Measurements from ENCODE around the gene GPHB5.

GPHB5 gene

GRCh38 chr14:63273717-63274655 is 44.7 kb downstream of the GPHB5 start:
- Histone ChIP-seq H3K27me3 (ENCODE audit: insufficient read depth, poor library complexity, severe bottlenecking) (no peaks in the 10 kb centered on the region), H3K4me3 (ENCODE audit: severe bottlenecking) (no peak overlapping the region), H3K27ac (ENCODE audit: poor library complexity, severe bottlenecking) (no peak overlapping the region), H3K36me3 (ENCODE audit: low read depth) (no peaks in the 10 kb centered on the region), H3K9me3 (ENCODE audit: severe bottlenecking) (no peaks in the 10 kb centered on the region), H3K4me1 (ENCODE audit: insufficient read depth, poor library complexity, severe bottlenecking) (no peaks in the 10 kb centered on the region)
- TF ChIP-seq CTCF (IDR thresholded peaks at IDR 0.05; ENCODE audit: poor library complexity, severe bottlenecking) = no peak
- DNase-seq (ENCODE audit: low spot score) (no peak), ATAC-seq (ENCODE audit: low read depth) (no peak)

GRCh38 chr14:63273129-63273528 is 45.6 kb downstream of the GPHB5 start:
- Histone ChIP-seq H3K27ac (ENCODE audit: poor library complexity, severe bottlenecking) (no peak overlapping the region), H3K4me1 (ENCODE audit: insufficient read depth, poor library complexity, severe bottlenecking) (no peaks in the 10 kb centered on the region), H3K36me3 (ENCODE audit: low read depth) (no peaks in the 10 kb centered on the region), H3K4me3 (ENCODE audit: severe bottlenecking) (no peak overlapping the region), H3K9me3 (ENCODE audit: severe bottlenecking) (no peaks in the 10 kb centered on the region), H3K27me3 (ENCODE audit: insufficient read depth, poor library complexity, severe bottlenecking) (no peaks in the 10 kb centered on the region)
- TF ChIP-seq CTCF (IDR thresholded peaks at IDR 0.05; ENCODE audit: poor library complexity, severe bottlenecking) = no peak
- no peak for DNase-seq (ENCODE audit: low spot score)
- no peak for ATAC-seq (ENCODE audit: low read depth)

- no peaks in the 10 kb centered on the region for H3K27me3 ChIP-seq (ENCODE audit: insufficient read depth, poor library complexity, severe bottlenecking)
- no peak overlapping the region for H3K27ac ChIP-seq (ENCODE audit: poor library complexity, severe bottlenecking)
- peaks cover 4% of the 10 kb centered on the region for H3K4me1 ChIP-seq (ENCODE audit: insufficient read depth, poor library complexity, severe bottlenecking)
- H3K9me3 ChIP-seq (ENCODE audit: severe bottlenecking) = no peaks in the 10 kb centered on the region
- no peak overlapping the region for H3K4me3 ChIP-seq (ENCODE audit: severe bottlenecking)
- no peak for ATAC-seq (ENCODE audit: low read depth)
- TF ChIP-seq CTCF (IDR thresholded peaks at IDR 0.05; ENCODE audit: poor library complexity, severe bottlenecking) = no peak
- no peak for DNase-seq (ENCODE audit: low spot score)
- H3K36me3 ChIP-seq (ENCODE audit: low read depth) = no peaks in the 10 kb centered on the region
These were observed 49.0 kb downstream of the GPHB5 start for GRCh38 chr14:63269561-63270225.

- no peaks in the 10 kb centered on the region for H3K27me3 ChIP-seq (ENCODE audit: insufficient read depth, poor library complexity, severe bottlenecking)
- no peaks in the 10 kb centered on the region for H3K36me3 ChIP-seq (ENCODE audit: low read depth)
- no peak overlapping the region for H3K4me3 ChIP-seq (ENCODE audit: severe bottlenecking)
- TF ChIP-seq CTCF (IDR thresholded peaks at IDR 0.05; ENCODE audit: poor library complexity, severe bottlenecking) = no peak
- DNase-seq (ENCODE audit: low spot score) (no peak), ATAC-seq (ENCODE audit: low read depth) (no peak)
- H3K9me3 ChIP-seq (ENCODE audit: severe bottlenecking) = no peaks in the 10 kb centered on the region
- H3K4me1 ChIP-seq (ENCODE audit: insufficient read depth, poor library complexity, severe bottlenecking) = peaks cover 4% of the 10 kb centered on the region
- H3K27ac ChIP-seq (ENCODE audit: poor library complexity, severe bottlenecking) = no peak overlapping the region
These were observed 50.0 kb downstream of the GPHB5 start for GRCh38 chr14:63268771-63269170.
